Measurements from ENCODE around the gene LMF1.
"Not testable (repeated sequence)": the region's sequence is repeated elsewhere in the genome, so short reads cannot be mapped to it uniquely, and the experiment has no call there.

LMF1 gene

DNA sequence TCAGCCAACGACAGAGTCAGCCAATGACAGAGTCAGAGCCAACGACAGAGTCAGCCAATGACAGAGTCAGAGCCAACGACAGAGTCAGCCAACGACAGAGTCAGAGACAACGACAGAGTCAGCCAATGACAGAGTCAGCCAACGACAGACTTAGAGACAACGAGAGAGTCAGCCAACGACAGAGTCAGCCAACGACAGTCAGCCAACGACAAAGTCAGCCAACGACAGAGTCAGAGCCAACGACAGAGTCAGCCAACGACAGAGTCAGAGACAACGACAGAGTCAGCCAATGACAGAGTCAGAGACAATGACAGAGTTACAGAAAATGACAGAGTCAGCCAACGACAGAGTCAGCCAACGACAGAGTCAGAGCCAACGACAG lies 22.9 kb downstream of the LMF1 start:
- DNase-seq, result not testable (repeated sequence)

DNA sequence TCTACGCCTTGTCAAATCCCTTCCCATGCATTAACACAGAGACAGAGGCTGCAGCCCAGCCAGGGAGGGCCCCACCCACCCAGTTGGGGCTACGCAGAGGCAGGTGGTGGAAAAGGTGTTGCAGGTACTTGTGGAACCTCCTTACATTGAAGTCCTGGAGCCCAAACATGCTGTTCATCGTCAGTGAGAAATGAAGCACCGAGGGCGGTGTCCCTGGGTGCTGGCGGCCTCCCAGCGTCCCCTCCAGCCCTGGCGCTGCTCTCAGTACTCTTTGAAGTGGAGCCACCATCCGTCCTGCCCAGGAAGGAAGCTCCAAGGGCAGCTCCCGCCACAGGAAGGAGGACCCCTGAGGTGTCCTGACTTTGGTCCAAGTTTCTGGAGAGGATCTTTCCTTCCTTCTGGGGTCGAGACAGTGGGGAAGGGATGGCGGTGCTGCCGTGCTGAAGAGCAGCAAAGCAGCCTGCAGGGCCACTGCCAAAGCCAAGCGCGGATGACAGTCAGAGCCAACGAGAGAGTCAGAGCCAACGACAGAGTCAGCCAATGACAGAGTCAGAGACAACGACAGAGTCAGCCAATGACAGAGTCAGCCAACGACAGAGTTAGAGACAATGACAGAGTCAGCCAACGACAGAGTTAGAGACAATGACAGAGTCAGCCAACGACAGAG lies 23.4 kb downstream of the LMF1 start:
- DNase-seq, result no peak

DNA sequence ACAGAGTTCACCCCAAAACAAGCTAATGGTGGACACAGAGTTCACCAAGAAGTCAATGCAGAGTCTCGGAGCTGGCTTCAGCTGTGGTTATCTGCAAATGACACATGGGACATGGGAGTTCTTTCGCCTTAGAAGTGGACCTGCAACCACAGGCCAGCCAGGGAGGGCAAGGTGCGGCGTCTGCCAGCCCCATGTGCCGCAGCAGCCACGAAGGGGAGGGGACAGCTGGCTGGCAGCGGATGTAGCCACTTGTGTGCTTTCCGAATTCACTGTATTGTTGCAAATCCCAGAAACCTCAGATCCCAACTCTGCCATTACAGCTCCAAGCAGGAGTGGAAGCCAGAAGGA lies 24.8 kb downstream of the LMF1 start:
- DNase-seq, result no peak

GRCh38 chr16:945271-946047 lies 25.3 kb downstream of the LMF1 start:
- DNase-seq, result no peak

DNA sequence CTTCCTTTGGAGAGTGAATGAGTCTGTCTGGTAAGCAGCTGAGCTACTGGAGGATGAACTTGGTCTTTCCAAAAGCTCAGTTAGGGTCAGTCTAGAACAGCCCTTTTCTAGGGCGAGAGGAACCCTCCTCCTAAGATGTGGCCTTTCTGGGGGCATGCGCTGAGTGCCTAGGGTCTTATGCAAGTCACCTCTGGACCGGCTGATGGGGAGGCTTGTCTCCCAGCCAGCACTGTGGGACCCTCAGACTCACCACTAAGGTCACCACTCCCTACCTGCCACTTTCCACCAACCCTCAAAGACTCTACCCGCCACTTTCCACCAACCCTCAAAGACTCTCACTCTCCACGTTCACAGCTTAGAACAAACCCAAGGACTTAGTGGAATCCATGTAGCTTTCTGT lies 26.8 kb downstream of the LMF1 start:
- no peak for DNase-seq

DNA sequence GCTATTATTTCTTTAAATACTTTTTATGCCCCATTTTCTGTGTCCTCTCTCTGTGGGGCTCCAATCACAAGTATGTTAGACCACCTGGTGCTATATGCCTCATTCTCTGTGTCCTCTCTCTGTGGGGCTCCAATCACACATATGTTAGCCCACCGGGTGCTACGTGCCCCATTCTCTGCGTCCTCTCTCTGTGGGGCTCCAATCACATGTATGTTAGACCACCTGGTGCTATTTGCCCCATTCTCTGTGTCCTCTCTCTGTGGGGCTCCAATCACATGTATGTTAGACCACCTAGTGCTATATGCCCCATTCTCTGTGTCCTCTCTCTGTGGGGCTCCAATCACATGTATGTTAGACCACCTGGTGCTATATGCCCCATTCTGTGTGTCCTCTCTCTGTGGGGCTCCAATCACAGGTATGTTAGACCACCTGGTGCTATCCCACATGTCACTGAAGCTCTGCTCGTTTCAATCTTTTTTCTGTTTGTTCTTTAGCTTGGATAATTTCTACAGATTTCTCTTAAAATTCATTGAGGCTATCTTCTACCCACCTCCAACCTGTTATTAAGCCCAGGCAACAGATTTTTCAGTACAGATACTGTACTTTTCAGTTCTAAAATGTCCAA lies 28.2 kb downstream of the LMF1 start:
- no peak for DNase-seq

DNA sequence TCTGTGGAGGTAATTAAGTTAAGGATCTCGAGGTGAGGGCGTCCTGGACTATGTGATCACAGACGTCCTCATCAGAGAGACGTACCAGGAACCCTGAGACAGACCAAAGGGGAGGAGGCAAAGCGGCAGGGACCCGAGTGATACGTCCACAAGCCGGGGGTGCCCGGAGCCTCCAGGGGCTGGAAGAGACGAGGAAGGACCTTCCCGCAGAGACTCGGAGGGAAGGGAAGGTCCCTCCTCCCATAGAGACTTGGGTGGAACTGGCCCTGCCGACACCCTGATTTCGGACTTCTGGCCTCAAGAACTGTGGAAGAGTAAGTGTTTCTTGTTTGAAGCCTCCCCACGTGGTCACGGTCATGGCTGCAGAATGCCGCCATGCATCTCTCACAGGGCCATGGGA lies 30.8 kb downstream of the LMF1 start:
- no peak for DNase-seq

DNA sequence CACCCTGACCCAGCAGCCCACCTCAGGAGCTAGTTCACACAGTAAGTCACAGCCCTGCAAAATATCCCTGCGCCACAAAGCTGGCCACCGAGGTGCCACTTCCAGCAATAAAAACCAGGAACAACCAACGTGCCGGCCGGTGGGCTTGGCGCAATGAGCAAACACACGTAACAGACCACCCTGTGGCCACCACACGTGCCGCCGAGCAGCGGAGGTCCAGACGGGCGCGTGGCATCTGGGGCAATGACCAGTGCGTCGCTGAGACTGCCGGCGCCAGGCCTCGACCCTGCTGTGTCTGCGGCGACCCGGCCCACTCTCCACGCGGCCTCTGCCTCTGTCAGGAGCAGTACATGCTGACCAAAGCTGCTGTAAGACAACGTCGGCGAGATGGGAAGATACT lies 31.5 kb downstream of the LMF1 start:
- no peak for DNase-seq

GRCh38 chr16:938752-939151 lies 32.0 kb downstream of the LMF1 start:
- DNase-seq, result no peak

GRCh38 chr16:938136-938535 lies 32.6 kb downstream of the LMF1 start:
- no peak for DNase-seq

- DNase-seq, result no peak
These were observed 33.1 kb downstream of the LMF1 start for GRCh38 chr16:937723-938122.

DNA sequence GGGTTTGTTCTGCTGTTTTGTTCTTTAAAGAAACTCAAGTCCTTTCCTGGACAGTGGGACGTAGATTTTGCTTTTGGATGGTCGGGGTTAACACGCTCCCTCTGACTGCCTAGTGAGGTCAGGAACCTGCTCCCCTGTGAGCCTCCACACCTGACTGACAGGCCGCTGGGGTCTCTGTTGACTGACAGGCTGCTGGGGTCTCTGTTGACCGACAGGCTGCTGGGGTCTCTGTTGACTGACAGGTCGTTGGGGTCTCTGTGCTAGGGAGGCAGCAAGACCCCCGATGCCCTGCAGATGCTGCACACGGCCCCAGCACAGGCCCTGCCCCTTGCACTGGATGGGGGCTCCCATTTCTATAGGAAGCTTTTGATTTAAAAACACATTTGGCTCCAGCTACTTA lies 33.5 kb downstream of the LMF1 start:
- no peak for DNase-seq

DNA sequence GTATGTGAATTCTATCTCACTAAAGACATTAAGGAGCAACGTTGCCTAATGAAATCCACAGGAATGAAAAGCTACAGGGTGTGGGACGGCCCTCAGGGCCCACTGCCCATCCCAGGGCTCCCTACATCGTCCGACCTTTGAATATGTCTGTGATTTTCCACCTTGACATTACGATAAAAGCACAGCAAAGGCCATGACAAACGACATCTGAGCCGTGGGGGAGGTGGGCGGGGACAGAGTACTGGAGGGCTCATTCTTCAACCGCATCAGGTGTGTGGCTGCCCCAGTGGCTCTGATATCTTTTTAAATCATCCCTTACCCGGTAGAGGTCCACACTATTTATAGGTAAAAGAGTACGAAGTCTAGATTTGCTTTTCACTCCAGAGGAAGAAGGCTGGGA lies 35.1 kb downstream of the LMF1 start:
- DNase-seq, result no peak

- no peak for DNase-seq
These were observed 36.6 kb downstream of the LMF1 start for GRCh38 chr16:934178-934577.

DNA sequence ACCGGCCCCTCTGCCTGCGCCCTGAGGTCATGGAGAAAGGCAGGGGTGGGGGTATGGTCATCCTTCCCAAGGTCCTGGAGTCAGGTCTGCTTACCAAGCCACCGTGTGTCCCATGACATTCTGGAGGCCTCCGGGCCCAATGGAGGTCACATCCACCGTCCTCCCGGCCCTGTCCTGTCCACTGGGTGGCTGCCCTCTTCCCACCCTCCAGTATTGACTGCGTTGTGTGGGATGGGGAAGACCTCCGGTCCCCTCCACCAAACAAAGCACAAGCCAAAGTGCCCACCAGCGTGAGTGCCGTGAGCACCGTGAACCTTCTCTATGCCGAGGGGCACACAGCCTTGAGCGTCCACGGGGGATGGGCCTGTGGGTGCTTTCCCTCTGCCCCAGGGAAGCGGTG lies 37.2 kb downstream of the LMF1 start:
- no peak for DNase-seq

GRCh38 chr16:932831-933330 lies 37.9 kb downstream of the LMF1 start:
- no peak for DNase-seq

DNA sequence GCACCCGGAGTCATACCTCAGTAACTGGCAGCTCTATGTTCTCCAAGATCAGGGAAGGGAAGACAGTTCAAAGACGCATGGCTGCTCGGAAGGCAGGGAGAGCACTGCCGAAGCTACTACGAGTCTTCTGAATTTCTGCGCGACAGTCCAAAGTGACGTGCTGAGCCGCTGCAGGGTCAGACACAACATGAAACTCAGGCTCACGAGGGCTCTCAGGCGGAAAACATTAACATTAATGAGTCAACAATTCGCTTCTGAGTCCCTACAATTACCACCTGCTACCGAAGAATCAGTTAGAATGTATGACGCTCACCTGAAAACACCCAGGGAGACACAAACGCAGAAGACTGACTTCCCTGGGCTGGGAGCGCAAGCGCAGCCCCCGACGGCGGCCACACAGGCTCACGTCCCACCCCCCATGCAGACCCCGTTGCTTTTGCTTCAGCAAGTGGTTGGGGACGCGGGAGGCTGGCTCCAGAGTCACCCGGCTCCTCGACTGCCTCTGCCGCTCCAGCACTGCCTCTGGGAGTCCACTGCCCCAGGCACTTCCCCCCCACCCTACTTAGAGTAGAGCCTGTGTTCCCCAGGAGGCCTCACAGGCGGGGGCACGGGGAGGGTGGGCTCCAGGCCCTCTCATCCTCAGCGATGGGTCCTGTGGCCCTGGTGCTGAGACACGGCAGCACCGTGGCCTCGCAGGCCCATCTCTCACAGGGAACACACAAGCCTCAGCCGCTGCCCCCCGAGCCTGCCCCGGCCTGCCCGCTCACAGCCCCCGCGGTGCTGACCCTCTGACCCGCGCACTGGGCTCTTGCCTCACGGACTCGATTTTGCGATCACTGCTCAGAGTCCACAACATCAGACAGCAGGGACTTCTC lies 38.9 kb downstream of the LMF1 start:
- DNase-seq, result no peak

- no peak for DNase-seq
These were observed 39.6 kb downstream of the LMF1 start for GRCh38 chr16:931171-931570.

- no peak for DNase-seq
These were observed 40.3 kb downstream of the LMF1 start for GRCh38 chr16:930511-930910.

DNA sequence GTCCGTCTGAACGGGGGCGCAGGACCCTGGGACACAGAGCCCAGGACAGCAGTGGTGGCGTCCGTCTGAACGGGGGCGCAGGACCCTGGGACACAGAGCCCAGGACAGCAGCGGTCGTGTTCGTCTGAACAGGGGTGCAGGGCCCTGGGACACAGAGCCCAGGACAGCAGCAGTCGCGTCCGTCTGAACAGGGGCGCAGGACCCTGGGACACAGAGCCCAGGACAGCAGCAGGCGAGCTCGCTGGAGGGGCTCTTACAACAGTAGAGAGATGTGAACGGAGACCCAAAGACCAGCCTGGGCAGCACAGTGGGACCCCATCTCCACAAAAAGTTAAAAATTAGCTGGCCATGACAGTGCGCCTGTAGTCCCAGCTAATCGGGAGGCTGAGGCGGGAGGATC lies 40.7 kb downstream of the LMF1 start:
- DNase-seq, result no peak

DNA sequence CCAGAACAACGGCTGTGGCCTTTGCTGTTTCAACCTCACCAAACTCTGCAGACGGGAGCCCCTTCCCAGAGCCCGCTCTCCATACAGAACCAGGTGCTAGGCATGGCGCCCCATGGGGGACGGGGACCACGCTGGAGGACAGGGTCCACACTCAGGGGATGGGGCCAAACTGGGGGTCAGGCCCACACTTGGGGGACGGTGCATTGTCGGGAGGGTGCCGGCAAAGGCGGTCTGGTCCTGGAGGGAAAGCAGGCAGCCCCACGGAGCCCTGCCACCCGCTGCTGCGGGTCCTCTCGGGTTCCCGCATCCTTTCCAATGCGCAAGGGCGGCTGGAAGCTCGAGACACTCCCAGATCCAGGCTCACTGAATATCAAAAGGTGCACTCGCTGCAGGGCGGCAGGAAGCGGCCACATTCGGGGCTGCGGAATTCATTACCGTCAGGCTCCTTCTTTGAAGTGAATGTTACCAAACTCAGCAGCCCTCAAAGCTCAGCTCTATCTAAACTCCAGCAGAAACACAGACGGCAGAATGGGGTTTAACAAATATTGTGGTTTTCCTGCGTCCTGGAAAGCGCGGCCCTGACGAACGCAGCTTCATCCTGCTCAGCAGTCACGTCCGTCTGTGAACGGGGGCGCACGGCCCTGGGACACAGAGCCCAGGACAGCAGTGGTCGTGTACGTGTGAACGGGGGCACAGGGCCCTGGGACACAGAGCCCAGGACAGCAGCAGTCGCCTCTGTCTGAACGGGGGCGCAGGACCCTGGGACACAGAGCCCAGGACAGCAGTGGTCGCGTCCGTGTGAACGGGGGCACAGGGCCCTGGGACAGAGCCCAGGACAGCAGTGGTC lies 41.3 kb downstream of the LMF1 start:
- no peak for DNase-seq

DNA sequence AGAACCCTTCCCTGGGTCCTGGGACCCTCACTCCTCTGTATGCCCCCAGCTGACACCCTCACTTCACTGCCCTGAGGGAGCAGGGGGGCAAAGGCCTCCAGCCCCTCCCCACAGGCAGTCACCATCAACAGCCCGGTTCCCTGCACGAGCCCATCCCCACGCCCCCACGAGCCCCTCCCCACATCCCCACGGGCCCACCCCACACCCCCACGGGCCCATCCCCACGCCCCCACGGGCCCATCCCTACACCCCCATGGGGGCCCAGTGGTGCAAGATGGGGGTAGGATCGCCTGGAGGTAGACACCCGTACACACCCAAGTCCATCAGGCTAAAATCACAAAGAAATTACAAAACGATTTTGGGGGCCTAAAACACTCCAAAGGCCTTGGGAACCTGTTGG lies 42.3 kb downstream of the LMF1 start:
- no peak for DNase-seq
